ENCODE results near the gene RNF38. TPM values are rescaled to one million over a fixed set of nuclear protein-coding genes. Genes with fewer than 3 reads are reported as not detected.
"Not testable (repeated sequence)": the region's sequence is repeated elsewhere in the genome, so short reads cannot be mapped to it uniquely, and the experiment has no call there.

Gene RNF38
- total RNA-seq, 1 donor from 2014 or later: 31.3 TPM

- no peak for DNase-seq (ENCODE audit: low spot score)
Measured at GRCh38 chr9:36407122-36407723, 7.2 kb upstream of the RNF38 start.

GRCh38 chr9:36402536-36402935 is 2.5 kb upstream of the RNF38 start:
- no peak for DNase-seq (ENCODE audit: low spot score)

GRCh38 chr9:36401897-36402480 is 1.9 kb upstream of the RNF38 start:
- no peak for DNase-seq (ENCODE audit: low spot score)

- DNase-seq (ENCODE audit: low spot score): no peak
Measured at GRCh38 chr9:36401164-36401740, 1.2 kb upstream of the RNF38 start.

- peak; percentile 96 for DNase-seq (ENCODE audit: low spot score)
Measured at GRCh38 chr9:36400332-36401163, 479 bp upstream of the RNF38 start.

- DNase-seq (ENCODE audit: low spot score): no peak
Measured at GRCh38 chr9:36398745-36399144, 1.3 kb downstream of the RNF38 start.

GRCh38 chr9:36396985-36397384 is 3.1 kb downstream of the RNF38 start:
- DNase-seq (ENCODE audit: low spot score): no peak

GRCh38 chr9:36392489-36392888 is 7.6 kb downstream of the RNF38 start:
- DNase-seq (ENCODE audit: low spot score): no peak

- no peak for DNase-seq (ENCODE audit: low spot score)
Measured at GRCh38 chr9:36389590-36389989, 10.5 kb downstream of the RNF38 start.

GRCh38 chr9:36386396-36386965 is 13.6 kb downstream of the RNF38 start:
- not testable (repeated sequence) for DNase-seq (ENCODE audit: low spot score)

- no peak for DNase-seq (ENCODE audit: low spot score)
Measured at GRCh38 chr9:36382484-36382883, 17.6 kb downstream of the RNF38 start.

GRCh38 chr9:36364577-36364976 is 35.5 kb downstream of the RNF38 start:
- no peak for DNase-seq (ENCODE audit: low spot score)

- no peak for DNase-seq (ENCODE audit: low spot score)
Measured at GRCh38 chr9:36363448-36363847, 36.6 kb downstream of the RNF38 start.

- DNase-seq (ENCODE audit: low spot score): no peak
Measured at GRCh38 chr9:36358486-36358885, 41.6 kb downstream of the RNF38 start.

GRCh38 chr9:36357639-36358038 is 42.4 kb downstream of the RNF38 start:
- no peak for DNase-seq (ENCODE audit: low spot score)

- no peak for DNase-seq (ENCODE audit: low spot score)
Measured at GRCh38 chr9:36346569-36346968, 53.5 kb downstream of the RNF38 start.

- no peak for DNase-seq (ENCODE audit: low spot score)
Measured at GRCh38 chr9:36345103-36345846, 54.8 kb downstream of the RNF38 start.

GRCh38 chr9:36341936-36342577 is 58.0 kb downstream of the RNF38 start:
- no peak for DNase-seq (ENCODE audit: low spot score)

- DNase-seq (ENCODE audit: low spot score): no peak
Measured at GRCh38 chr9:36337865-36338264, 62.2 kb downstream of the RNF38 start.

GRCh38 chr9:36337002-36337401 is 63.1 kb downstream of the RNF38 start:
- DNase-seq (ENCODE audit: low spot score): no peak

Measured in mesenteric fat pad (tissue), 1 donor.